Parathyroid adenoma (tissue), 2 donors: ENCODE results near the gene NDFIP2.

Experiments used
- H2AFZ ChIP-seq: fragments of 300-600 bp; sonication (generic); one replicate; pipeline ENCODE4 v1.7.0; 2017; ENCODE audit warnings: antibody characterized with exemption, mild to moderate bottlenecking
- H3K27ac ChIP-seq: fragments of 300-600 bp; sonication (generic); one replicate; pipeline ENCODE4 v1.7.0; 2017
- H3K27me3 ChIP-seq: fragments of 300-600 bp; sonication (generic); one replicate; pipeline ENCODE4 v1.7.0; 2017; ENCODE audit warnings: low read length; ENCODE audit not compliant: control insufficient read depth, insufficient read depth
- H3K36me3 ChIP-seq: fragments of 300-600 bp; sonication (generic); one replicate; pipeline ENCODE4 v1.7.0; 2017; ENCODE audit warnings: low read length; ENCODE audit not compliant: control insufficient read depth, insufficient read depth
- H3K4me1 ChIP-seq: fragments of 300-600 bp; sonication (generic); one replicate; pipeline ENCODE4 v1.7.0; 2017; ENCODE audit warnings: control low read depth
- H3K4me2 ChIP-seq: fragments of 300-600 bp; sonication (generic); one replicate; pipeline ENCODE4 v1.7.0; 2017; ENCODE audit warnings: low read length
- H3K4me3 ChIP-seq: fragments of 300-600 bp; sonication (generic); one replicate; pipeline ENCODE4 v1.7.0; 2017; ENCODE audit warnings: low read depth, low read length
- H3K79me2 ChIP-seq: fragments of 300-600 bp; sonication (generic); one replicate; pipeline ENCODE4 v1.7.0; 2017; ENCODE audit warnings: control low read depth
- H3K9ac ChIP-seq: fragments of 300-600 bp; sonication (generic); one replicate; pipeline ENCODE4 v1.7.0; 2017; ENCODE audit warnings: mild to moderate bottlenecking
- H3K9me3 ChIP-seq: fragments of 300-600 bp; sonication (generic); one replicate; pipeline ENCODE4 v1.7.0; 2017; ENCODE audit warnings: low read length; ENCODE audit not compliant: control insufficient read depth
- TF ChIP-seq, protein P1 (sequence below): fragments of 300-600 bp; sonication (generic); IDR thresholded peaks from one replicate; pipeline ENCODE4 v1.7.0; 2017; ENCODE audit warnings: antibody characterized with exemption, mild to moderate bottlenecking
- donor health status: primary hyperparathyroidism.

Gene NDFIP2

DNA sequence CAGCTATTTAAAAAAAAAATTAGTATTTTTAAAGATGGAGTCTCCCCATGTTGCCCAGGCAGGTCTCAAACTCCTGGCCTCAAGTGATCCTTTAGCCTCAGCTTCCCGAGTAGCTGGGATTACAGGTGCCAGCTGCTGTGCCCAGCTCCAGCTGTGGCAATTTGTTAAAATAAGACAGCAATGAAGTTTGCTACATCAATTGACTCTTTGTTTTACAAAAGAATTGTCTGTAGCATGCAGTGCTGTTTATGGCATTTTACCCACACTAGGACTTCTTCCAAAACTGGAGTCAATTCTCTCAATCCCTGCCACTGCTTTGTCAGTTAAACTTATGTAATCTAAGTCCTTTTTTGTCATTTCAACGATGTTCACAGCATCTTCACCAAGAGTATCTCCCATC is 49.3 kb downstream of the NDFIP2 start:
- Histone ChIP-seq H2AFZ (no peak overlapping the region), H3K36me3 (no peaks in the 10 kb centered on the region), H3K9me3 (no peaks in the 10 kb centered on the region), H3K9ac (no peak overlapping the region), H3K4me2 (no peak overlapping the region), H3K27ac (no peak overlapping the region), H3K4me1 (peaks cover 5% of the 10 kb centered on the region), H3K79me2 (no peaks in the 10 kb centered on the region), H3K4me3 (no peak overlapping the region), H3K27me3 (no peaks in the 10 kb centered on the region)
- TF ChIP-seq, protein P1, sequence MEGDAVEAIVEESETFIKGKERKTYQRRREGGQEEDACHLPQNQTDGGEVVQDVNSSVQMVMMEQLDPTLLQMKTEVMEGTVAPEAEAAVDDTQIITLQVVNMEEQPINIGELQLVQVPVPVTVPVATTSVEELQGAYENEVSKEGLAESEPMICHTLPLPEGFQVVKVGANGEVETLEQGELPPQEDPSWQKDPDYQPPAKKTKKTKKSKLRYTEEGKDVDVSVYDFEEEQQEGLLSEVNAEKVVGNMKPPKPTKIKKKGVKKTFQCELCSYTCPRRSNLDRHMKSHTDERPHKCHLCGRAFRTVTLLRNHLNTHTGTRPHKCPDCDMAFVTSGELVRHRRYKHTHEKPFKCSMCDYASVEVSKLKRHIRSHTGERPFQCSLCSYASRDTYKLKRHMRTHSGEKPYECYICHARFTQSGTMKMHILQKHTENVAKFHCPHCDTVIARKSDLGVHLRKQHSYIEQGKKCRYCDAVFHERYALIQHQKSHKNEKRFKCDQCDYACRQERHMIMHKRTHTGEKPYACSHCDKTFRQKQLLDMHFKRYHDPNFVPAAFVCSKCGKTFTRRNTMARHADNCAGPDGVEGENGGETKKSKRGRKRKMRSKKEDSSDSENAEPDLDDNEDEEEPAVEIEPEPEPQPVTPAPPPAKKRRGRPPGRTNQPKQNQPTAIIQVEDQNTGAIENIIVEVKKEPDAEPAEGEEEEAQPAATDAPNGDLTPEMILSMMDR, result no peak

DNA sequence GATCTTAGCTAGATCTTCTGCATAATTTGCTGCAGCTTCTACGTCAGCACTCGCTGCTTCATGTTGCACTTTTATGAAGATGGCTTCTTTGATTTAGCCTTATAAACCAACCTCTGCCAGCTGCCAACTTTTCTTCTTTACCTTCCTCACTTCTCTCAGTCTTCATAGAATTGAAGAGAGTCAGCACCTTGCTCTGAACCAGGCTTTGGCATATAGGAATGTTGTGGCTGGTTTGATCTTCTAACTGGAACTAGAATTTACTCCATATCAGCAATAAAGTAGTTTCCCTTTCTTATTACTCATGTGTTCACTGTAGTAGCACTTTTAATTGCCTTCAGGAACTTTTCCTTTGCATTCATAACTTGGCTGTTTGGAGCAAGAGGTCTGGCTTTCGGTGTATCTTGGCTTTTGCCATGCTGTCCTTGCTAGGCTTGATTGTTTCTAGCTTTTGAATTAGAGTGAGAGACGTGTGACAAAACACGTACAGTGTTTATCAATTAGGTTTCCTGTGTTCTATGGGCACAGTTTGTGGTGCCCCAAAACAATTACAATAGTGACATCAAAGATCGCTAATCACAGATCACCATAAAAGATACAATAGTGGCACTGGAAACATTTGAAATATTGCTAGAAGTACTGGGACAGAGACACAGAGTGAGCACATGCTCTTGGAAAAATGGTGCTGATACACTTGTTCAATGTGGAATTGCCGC is 50.7 kb downstream of the NDFIP2 start:
- Histone ChIP-seq H3K4me2 (no peak overlapping the region), H3K27ac (no peak overlapping the region)
- TF ChIP-seq, protein P1, result no peak

DNA sequence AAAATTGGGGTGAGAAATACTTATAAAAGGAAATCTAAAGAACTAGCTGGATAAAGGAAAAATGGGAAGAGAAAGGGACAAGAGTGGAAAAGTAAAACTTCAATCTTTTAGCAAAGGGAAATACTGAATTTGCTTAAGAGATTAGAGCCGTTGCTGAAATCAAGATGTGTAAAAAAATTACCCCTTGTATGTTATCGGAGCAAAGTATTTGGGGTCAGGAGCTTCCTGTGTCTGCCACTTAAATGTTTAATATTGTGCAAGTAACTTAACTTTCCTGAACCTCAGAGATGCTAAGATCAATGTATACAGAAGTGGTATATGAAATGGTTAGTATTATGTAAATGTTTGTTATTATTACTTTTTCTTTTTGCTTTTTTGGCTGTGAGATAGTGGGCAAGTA is 51.6 kb downstream of the NDFIP2 start:
- Histone ChIP-seq H3K27ac (no peak overlapping the region), H3K27me3 (no peaks in the 10 kb centered on the region), H3K36me3 (no peaks in the 10 kb centered on the region), H3K4me1 (peaks cover 5% of the 10 kb centered on the region), H3K79me2 (no peaks in the 10 kb centered on the region), H3K4me3 (no peak overlapping the region), H3K9me3 (no peaks in the 10 kb centered on the region), H3K9ac (no peak overlapping the region), H3K4me2 (no peak overlapping the region), H2AFZ (no peak overlapping the region)
- TF ChIP-seq, protein P1, result no peak

More for the DNA sequence above, 50.7 kb downstream of the NDFIP2 start:
- Histone ChIP-seq H3K9ac (no peak overlapping the region), H3K27me3 (no peaks in the 10 kb centered on the region), H2AFZ (no peak overlapping the region), H3K9me3 (no peaks in the 10 kb centered on the region), H3K4me1 (peaks cover 5% of the 10 kb centered on the region), H3K79me2 (no peaks in the 10 kb centered on the region), H3K4me3 (no peak overlapping the region), H3K36me3 (no peaks in the 10 kb centered on the region)

DNA sequence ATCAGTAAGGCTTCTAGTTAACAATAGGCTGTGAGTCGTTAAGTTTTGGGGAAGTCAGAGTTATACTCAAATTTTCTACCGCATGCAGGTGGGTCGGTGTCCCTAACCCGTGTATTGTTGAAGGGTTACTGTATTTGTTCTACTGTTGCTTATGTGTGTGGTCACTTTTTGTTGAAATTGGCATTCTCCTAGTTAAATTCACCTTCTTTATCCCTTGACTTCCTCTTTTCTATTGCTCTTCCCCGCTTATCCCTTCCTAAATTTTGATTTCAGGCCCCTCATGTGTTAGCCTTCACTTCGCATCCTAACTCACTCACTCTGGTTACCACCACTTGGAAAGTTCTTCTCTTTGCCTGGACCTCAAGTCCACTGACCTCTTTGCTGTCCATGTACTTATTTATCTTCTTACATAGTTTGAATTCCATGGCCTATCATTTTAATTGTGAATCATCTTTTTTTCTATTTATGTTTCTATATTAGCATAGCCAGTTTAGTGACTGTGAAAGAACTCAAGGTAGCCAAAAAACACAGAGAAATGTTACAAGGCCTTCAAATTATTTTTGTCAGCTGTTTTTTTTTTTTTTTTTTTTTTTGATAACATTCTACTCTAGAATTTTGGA is 52.9 kb downstream of the NDFIP2 start:
- Histone ChIP-seq H2AFZ (no peak overlapping the region), H3K36me3 (no peaks in the 10 kb centered on the region), H3K4me1 (peaks cover 5% of the 10 kb centered on the region), H3K4me2 (no peak overlapping the region), H3K79me2 (no peaks in the 10 kb centered on the region), H3K4me3 (no peak overlapping the region), H3K9ac (no peak overlapping the region), H3K27me3 (no peaks in the 10 kb centered on the region), H3K9me3 (no peaks in the 10 kb centered on the region), H3K27ac (no peak overlapping the region)
- TF ChIP-seq, protein P1, result no peak

DNA sequence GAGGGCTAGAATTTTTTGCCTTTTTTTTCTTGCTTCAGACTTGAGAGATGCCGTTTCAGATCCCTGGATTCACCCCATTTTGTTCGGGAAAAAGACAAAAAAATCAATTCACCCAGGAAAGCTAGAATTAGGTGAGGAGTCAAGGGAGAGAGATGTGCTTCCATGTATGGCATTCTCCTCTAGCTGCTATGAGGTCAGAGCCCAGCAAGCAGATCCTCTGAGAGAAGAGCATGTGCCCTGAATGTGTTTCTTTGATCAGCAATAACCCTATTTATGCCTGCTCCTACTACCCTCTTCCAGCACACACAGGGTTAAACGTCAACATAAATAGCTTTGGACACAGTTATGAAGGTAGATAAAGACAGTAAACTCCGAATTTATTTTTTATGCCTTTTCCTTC is 53.6 kb downstream of the NDFIP2 start:
- no peaks in the 10 kb centered on the region for H3K27me3 ChIP-seq
- H2AFZ ChIP-seq, result no peak overlapping the region
- H3K27ac ChIP-seq, result no peak overlapping the region
- H3K36me3 ChIP-seq, result no peaks in the 10 kb centered on the region
- no peak overlapping the region for H3K4me2 ChIP-seq
- no peak overlapping the region for H3K4me3 ChIP-seq
- TF ChIP-seq, protein P1, result no peak
- H3K79me2 ChIP-seq, result no peaks in the 10 kb centered on the region
- peaks cover 5% of the 10 kb centered on the region for H3K4me1 ChIP-seq
- H3K9ac ChIP-seq, result no peak overlapping the region
- H3K9me3 ChIP-seq, result no peaks in the 10 kb centered on the region
